Retinal pigment epithelial cell (primary cell): ENCODE measurements around the gene RAB34.

Experiments used
- DNase-seq: peaks from one replicate; pipeline ENCODE4 v3.0.0-alpha.2; 2010; ENCODE audit warnings: low read depth
- H3K4me3 ChIP-seq: 2 replicates; pipeline ENCODE4 v1.5.1; 2011; ENCODE audit warnings: mild to moderate bottlenecking, low read length, control low read depth, moderate library complexity
- CTCF ChIP-seq: conservative IDR thresholded peaks from 2 replicates; pipeline ENCODE4 v1.5.1; 2011; ENCODE audit warnings: low read depth, low read length, control low read depth, inconsistent platforms

Gene RAB34

GRCh38 chr17:28693869-28694268 lies 23.8 kb downstream of the RAB34 start:
- H3K4me3 ChIP-seq = no peak overlapping the region
- TF ChIP-seq CTCF = no peak
- no peak for DNase-seq

GRCh38 chr17:28689011-28689410 lies 28.7 kb downstream of the RAB34 start:
- DNase-seq = no peak
- no peak for TF ChIP-seq CTCF
- no peak overlapping the region for H3K4me3 ChIP-seq

- H3K4me3 ChIP-seq = no peak overlapping the region
- TF ChIP-seq CTCF = no peak
- DNase-seq = no peak
Observed at GRCh38 chr17:28688481-28688880, 29.2 kb downstream of the RAB34 start.

- no peak for TF ChIP-seq CTCF
- H3K4me3 ChIP-seq = no peak overlapping the region
- DNase-seq = no peak
Observed at GRCh38 chr17:28686296-28686695, 31.4 kb downstream of the RAB34 start.

- TF ChIP-seq CTCF = no peak
- H3K4me3 ChIP-seq = no peak overlapping the region
- no peak for DNase-seq
Observed at GRCh38 chr17:28685366-28685765, 32.3 kb downstream of the RAB34 start.

- no peak overlapping the region for H3K4me3 ChIP-seq
- DNase-seq = no peak
- TF ChIP-seq CTCF = no peak
Observed at GRCh38 chr17:28684963-28685362, 32.7 kb downstream of the RAB34 start.

GRCh38 chr17:28682655-28683054 lies 35.0 kb downstream of the RAB34 start:
- TF ChIP-seq CTCF = no peak
- H3K4me3 ChIP-seq = no peak overlapping the region
- no peak for DNase-seq
